HG03108 (cell line): Measurements from ENCODE around the gene EXD3.
"Not testable (repeated sequence)": the region's sequence is repeated elsewhere in the genome, so short reads cannot be mapped to it uniquely, and the experiment has no call there.

Experiments used
- ATAC-seq: cut with Tn5 transposase; IDR thresholded peaks from one replicate; pipeline ENCODE4 v1.9.1; 2021; ENCODE audit warnings: moderate library complexity; ENCODE audit not compliant: unreplicated experiment

EXD3 gene

GRCh38 chr9:137350696-137351584, 72.0 kb downstream of the EXD3 start:
- no peak for ATAC-seq

- ATAC-seq: no peak
Measured at GRCh38 chr9:137349471-137350033, 73.4 kb downstream of the EXD3 start.

GRCh38 chr9:137348769-137349470, 74.0 kb downstream of the EXD3 start:
- no peak for ATAC-seq

GRCh38 chr9:137347928-137348327, 75.0 kb downstream of the EXD3 start:
- no peak for ATAC-seq

- no peak for ATAC-seq
Measured at GRCh38 chr9:137342482-137342881, 80.5 kb downstream of the EXD3 start.

- no peak for ATAC-seq
Measured at GRCh38 chr9:137341227-137341626, 81.7 kb downstream of the EXD3 start.

- not testable (repeated sequence) for ATAC-seq
Measured at GRCh38 chr9:137339908-137340462, 83.0 kb downstream of the EXD3 start.

GRCh38 chr9:137339045-137339907, 83.7 kb downstream of the EXD3 start:
- ATAC-seq: no peak

- ATAC-seq: no peak
Measured at GRCh38 chr9:137336735-137337134, 86.2 kb downstream of the EXD3 start.

GRCh38 chr9:137333016-137333671, 89.8 kb downstream of the EXD3 start:
- no peak for ATAC-seq

- no peak for ATAC-seq
Measured at GRCh38 chr9:137331929-137332328, 91.0 kb downstream of the EXD3 start.

GRCh38 chr9:137330689-137331088, 92.3 kb downstream of the EXD3 start:
- no peak for ATAC-seq

- ATAC-seq: not testable (repeated sequence)
Measured at GRCh38 chr9:137329590-137329989, 93.4 kb downstream of the EXD3 start.

GRCh38 chr9:137327641-137328550, 95.1 kb downstream of the EXD3 start:
- ATAC-seq: not testable (repeated sequence)

- ATAC-seq: no peak
Measured at GRCh38 chr9:137326445-137327065, 96.4 kb downstream of the EXD3 start.

- ATAC-seq: no peak
Measured at GRCh38 chr9:137325799-137326198, 97.2 kb downstream of the EXD3 start.

GRCh38 chr9:137325124-137325523, 97.8 kb downstream of the EXD3 start:
- ATAC-seq: no peak

- ATAC-seq: no peak
Measured at GRCh38 chr9:137323531-137324331, 99.2 kb downstream of the EXD3 start.
